Astrocyte of the cerebellum (primary cell): ENCODE results near the gene ASPG.

Experiments used
- DNase-seq: peaks from one replicate; pipeline ENCODE4 v3.0.0-alpha.2; 2011; ENCODE audit warnings: low read depth
- H3K4me3 ChIP-seq: 2 replicates; pipeline ENCODE4 v1.5.1; 2011; ENCODE audit warnings: mild to moderate bottlenecking, low read depth, low read length, moderate library complexity
- in situ Hi-C: cut with HindIII; loops from 2 replicates; pipeline ENCODE4 v1.10.0; 2017; ENCODE audit warnings: low sequenced_read_pairs
- TF ChIP-seq, protein P1 (sequence below): IDR thresholded peaks from 2 replicates; pipeline ENCODE4 v1.5.1; 2012; ENCODE audit warnings: low read length, low read depth, moderate library complexity, mild to moderate bottlenecking; ENCODE audit errors: missing control alignments

Gene ASPG

DNA sequence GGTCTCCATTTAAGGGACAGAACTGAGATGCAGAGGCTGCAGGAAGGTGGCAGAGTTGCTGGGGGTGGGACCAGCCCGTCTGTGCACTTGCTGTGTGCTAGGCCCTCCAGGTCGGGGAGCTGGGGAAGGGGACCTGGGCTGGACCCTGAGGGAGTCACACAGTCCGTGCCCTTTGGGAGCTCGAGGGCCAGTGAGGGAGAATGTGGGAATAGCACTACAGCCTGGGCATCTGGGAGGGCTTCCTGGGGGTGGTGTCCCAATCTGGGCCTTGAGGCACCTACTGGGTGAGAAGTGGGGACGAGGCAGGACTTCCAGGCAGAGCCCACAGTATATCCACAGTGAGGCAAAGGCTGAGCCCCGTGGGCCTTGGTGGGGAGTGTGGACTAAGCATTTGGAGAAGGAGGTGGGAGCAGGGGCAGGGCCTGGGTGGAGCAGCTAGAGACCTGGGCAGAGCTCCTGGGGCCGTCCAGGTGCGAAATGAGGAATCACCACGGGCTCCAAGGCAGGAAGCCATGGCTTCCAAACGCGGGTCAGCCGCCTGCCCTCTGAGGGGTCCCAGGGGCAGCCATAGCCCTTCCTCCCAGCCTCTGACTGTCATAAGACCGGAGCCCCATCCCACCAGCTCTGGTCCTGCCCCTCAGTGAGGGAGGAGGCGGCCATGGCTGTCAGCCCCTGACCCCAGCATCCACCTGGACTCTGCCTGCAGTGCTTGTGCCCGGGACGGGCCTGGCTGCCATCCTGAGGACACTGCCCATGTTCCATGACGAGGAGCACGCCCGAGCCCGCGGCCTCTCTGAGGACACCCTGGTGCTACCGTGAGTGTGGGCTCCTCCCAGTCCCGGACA, 6.6 kb downstream of the ASPG start:
- DNase-seq, result no peak

DNA sequence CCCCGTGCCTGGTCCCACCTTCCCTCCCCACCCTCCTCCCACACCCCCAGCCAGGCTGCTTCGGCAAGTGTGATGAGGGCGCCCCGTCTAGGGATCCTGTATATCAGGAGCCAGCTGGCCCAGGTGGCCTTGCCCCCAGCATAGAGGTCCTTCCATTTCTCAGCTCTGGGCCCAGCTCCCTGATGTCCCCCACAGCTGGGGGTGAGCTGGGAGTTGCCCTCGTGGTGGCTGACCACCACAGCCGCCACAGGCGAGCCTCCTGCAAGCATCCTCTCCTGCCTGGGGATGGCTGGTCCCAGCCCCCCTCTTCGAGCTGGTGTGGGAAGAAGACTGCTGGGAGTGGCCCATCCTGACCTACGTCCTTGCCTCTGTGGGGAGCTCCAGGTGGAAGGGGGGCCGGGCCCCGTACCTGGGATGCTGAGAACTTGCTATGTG, 7.4 kb downstream of the ASPG start:
- in situ Hi-C loops, result no loop called here
- H3K4me3 ChIP-seq, result no peak overlapping the region
- TF ChIP-seq, protein P1, sequence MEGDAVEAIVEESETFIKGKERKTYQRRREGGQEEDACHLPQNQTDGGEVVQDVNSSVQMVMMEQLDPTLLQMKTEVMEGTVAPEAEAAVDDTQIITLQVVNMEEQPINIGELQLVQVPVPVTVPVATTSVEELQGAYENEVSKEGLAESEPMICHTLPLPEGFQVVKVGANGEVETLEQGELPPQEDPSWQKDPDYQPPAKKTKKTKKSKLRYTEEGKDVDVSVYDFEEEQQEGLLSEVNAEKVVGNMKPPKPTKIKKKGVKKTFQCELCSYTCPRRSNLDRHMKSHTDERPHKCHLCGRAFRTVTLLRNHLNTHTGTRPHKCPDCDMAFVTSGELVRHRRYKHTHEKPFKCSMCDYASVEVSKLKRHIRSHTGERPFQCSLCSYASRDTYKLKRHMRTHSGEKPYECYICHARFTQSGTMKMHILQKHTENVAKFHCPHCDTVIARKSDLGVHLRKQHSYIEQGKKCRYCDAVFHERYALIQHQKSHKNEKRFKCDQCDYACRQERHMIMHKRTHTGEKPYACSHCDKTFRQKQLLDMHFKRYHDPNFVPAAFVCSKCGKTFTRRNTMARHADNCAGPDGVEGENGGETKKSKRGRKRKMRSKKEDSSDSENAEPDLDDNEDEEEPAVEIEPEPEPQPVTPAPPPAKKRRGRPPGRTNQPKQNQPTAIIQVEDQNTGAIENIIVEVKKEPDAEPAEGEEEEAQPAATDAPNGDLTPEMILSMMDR, result no peak
- DNase-seq, result no peak

More for the DNA sequence above, 6.6 kb downstream of the ASPG start:
- TF ChIP-seq, protein P1, result no peak
- in situ Hi-C loops, result no loop called here
- no peak overlapping the region for H3K4me3 ChIP-seq

DNA sequence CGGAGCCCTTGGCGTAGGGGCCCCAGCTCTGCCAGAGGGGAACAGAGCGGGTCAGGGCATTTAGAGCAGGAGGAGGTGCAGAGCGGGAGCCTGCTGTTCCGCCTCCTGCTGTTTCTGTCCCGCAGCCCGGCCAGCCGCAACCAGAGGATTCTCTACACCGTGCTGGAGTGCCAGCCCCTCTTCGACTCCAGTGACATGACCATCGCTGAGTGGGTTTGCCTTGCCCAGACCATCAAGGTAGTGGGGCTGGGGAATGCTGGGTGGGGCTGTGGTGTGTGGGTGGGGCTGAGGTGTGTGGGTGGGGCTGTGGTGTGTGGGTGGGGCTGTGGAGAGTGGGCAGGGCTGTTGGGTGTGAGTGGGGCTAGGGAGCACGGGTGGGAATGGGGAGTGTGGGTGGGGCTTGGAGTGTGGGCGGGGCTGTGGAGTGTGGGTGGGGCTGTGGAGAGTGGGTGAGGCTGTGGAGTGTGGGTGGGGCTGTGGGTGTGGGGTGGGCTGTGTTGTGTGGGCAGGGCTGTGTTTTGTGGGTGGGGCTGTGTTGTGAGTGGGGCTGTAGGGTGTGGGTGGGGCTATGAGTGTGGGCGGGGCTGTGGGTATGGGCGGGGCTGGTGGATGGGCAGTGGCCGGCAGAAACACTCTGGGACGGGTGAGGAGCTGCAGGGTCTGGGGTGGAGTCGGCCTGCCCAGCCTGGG, 8.0 kb downstream of the ASPG start:
- in situ Hi-C loops, result no loop called here
- TF ChIP-seq, protein P1, result no peak
- DNase-seq, result no peak

DNA sequence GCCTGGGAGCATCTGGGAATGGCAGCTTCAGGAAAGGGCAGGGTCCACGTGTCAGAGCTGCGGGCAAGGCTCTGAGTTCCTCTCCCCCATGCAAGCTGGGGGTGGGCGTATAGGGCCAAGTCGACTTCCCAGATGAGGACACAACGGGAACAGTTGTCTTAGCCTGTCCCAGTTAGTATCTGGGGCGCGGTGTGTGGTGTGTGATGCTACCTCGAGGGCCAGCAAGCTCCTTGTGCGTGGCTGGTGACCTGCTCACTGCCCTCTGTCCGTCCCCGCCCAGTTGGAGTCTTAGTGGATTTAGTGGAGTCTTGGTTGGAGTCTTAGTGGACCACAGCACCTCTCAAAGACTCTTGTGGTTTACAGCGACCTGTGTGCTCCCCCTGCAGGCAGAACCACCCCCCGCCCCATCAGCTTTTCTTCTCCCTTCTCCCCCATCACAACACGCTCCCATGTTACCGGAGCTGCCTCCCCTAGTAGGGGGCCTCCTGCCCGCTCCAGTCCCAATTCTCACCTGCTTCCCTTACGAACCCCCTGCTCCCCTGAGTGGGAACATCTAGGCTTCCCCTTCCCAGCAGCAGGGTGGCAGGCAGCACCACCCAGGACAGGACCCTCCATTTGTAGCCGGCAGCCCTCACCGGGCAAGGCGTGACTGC, 8.7 kb downstream of the ASPG start:
- no peak overlapping the region for H3K4me3 ChIP-seq
- TF ChIP-seq, protein P1, result no peak
- no peak for DNase-seq
- in situ Hi-C loops, result no loop called here

More for the DNA sequence above, 8.0 kb downstream of the ASPG start:
- H3K4me3 ChIP-seq, result no peak overlapping the region

DNA sequence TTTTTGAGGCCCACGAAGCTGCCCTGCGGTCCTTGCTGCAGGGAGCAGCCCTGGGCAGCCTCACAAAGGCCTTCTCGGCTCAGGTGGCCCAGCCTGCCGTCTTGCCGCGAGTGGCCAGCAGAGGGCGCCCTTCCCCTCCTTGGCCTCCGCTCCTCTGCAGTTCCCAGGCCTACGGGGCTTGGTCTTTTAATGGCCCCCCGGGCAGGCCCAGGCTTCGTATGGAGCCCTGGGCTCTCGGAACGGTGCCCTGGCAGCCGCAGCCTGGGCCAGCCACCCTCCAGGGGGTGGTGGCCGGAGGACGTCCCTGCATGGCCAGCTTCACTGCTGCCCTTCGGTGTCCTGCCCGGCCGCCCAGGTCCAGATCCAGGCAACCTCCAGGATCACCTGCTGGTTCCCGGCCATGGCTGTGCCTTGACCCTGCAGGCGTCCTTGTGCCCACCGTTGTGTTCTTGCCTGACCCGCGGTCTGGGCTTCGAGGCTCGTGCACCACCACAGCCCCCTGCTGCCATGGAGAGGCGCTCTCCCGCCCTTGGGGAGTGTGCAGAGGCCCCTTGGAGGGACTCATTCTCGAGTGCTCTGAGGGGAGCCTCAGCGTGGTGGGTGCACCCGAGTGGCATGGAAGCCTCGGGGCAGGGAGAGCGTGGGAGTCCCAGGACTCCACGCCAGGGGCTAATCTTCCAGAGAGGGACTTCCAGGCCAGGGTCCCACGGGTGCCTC, 9.4 kb downstream of the ASPG start:
- in situ Hi-C loops, result no loop called here
- DNase-seq, result no peak
- TF ChIP-seq, protein P1, result peak; percentile 72

More for the DNA sequence above, 9.4 kb downstream of the ASPG start:
- H3K4me3 ChIP-seq, result no peak overlapping the region
